GM12892 (cell line): Measurements from ENCODE around the gene DERA. TPM values are rescaled to one million over a fixed set of nuclear protein-coding genes. Genes with fewer than 3 reads are reported as not detected.
"Not testable (repeated sequence)": the region's sequence is repeated elsewhere in the genome, so short reads cannot be mapped to it uniquely, and the experiment has no call there.

ENCODE experiments used
- DNase-seq: peaks from one replicate; pipeline ENCODE4 v3.0.0; 2011; ENCODE audit not compliant: insufficient read length
- FAIRE-seq: peaks from 2 replicates; lab custom pipeline; 2011; peaks lifted over from hg19 to GRCh38; lab: Jason Lieb, UNC
- POLR2A ChIP-seq: IDR thresholded peaks from 2 replicates; pipeline ENCODE4 v1.6.1; 2011; ENCODE audit warnings: low read depth, low read length, control low read depth
- POLR2AphosphoS5 ChIP-seq: IDR thresholded peaks from 2 replicates; pipeline ENCODE4 v1.6.1; 2011; ENCODE audit warnings: low read depth, low read length, control low read depth
- TAF1 ChIP-seq: IDR thresholded peaks from 2 replicates; pipeline ENCODE4 v1.6.1; 2011; ENCODE audit warnings: low read depth, mild to moderate bottlenecking, control low read depth, low read length, borderline replicate concordance
- polyA plus RNA-seq: library from polyadenylated mRNA; unstranded; fragments of >200 nt; gene quantifications from one replicate; pipeline ENCODE4 v1.2.1, GENCODE V29; 2012; ENCODE audit warnings: missing spikeins, inconsistent platforms; ENCODE audit not compliant: missing spikeins

Gene DERA
- 36.3 TPM for polyA plus RNA-seq

- FAIRE-seq (peak; percentile 92), DNase-seq (peak; percentile 57)
- TF ChIP-seq POLR2AphosphoS5, result no peak
- TF ChIP-seq TAF1, result no peak
- peak; percentile 79; the same call in 1 of the 2 replicates for TF ChIP-seq POLR2A
Observed at GRCh38 chr12:15910864-15911721, at the start of gene DERA. DERA (plus strand) TSS chr12:15911332; CDS start chr12:15911384, 52 bp downstream.

- DNase-seq (no peak), FAIRE-seq (no peak)
- TF ChIP-seq TAF1 (no peak), POLR2AphosphoS5 (no peak), POLR2A (no peak)
Observed at GRCh38 chr12:15861404-15861803, 49.7 kb upstream of the DERA start.

GRCh38 chr12:15862840-15863239 is 48.3 kb upstream of the DERA start:
- TF ChIP-seq POLR2A (no peak), POLR2AphosphoS5 (no peak), TAF1 (no peak)
- FAIRE-seq, result no peak

GRCh38 chr12:15863372-15863771 is 47.8 kb upstream of the DERA start:
- TF ChIP-seq POLR2AphosphoS5 (no peak), POLR2A (no peak), TAF1 (no peak)
- FAIRE-seq (no peak), DNase-seq (no peak)

More at GRCh38 chr12:15862840-15863239, 48.3 kb upstream of the DERA start:
- DNase-seq, result no peak

- TF ChIP-seq TAF1, result no peak
- TF ChIP-seq POLR2A, result no peak
- FAIRE-seq, result peak; percentile 64
Observed at GRCh38 chr12:15863984-15864383, 47.1 kb upstream of the DERA start.

GRCh38 chr12:15868186-15868585 is 42.9 kb upstream of the DERA start:
- FAIRE-seq (no peak), DNase-seq (no peak)
- TF ChIP-seq POLR2A, result no peak

More at GRCh38 chr12:15863984-15864383, 47.1 kb upstream of the DERA start:
- DNase-seq, result no peak

- DNase-seq (no peak), FAIRE-seq (no peak)
- TF ChIP-seq TAF1, result no peak
Observed at GRCh38 chr12:15873556-15873955, 37.6 kb upstream of the DERA start.

- FAIRE-seq, DNase-seq: not testable (repeated sequence)
Observed at GRCh38 chr12:15874556-15875145, 36.5 kb upstream of the DERA start.

- FAIRE-seq, result no peak
- DNase-seq, result no peak
- no peak for TF ChIP-seq POLR2AphosphoS5
- no peak for TF ChIP-seq POLR2A
- TF ChIP-seq TAF1, result no peak
Observed at GRCh38 chr12:15875863-15876262, 35.3 kb upstream of the DERA start.

GRCh38 chr12:15879413-15879812 is 31.7 kb upstream of the DERA start:
- no peak for TF ChIP-seq POLR2A
- no peak for TF ChIP-seq POLR2AphosphoS5
- TF ChIP-seq TAF1, result no peak
- no peak for DNase-seq
- no peak for FAIRE-seq

GRCh38 chr12:15880721-15881120 is 30.4 kb upstream of the DERA start:
- DNase-seq (no peak), FAIRE-seq (no peak)
- no peak for TF ChIP-seq POLR2AphosphoS5
- TF ChIP-seq TAF1, result no peak
- TF ChIP-seq POLR2A, result no peak
